Panc1 (cell line): ENCODE measurements around the gene FIBCD1. TPM values are rescaled to one million over a fixed set of nuclear protein-coding genes. Genes with fewer than 3 reads are reported as not detected.

Experiments used
- ATAC-seq: fragments of 200-7000 bp; cut with Tn5 transposase; 2 replicates; pipeline ENCODE4 v1.9.1; 2020; ENCODE audit warnings: mild to moderate bottlenecking, moderate library complexity
- BruUV-seq: library from RNA; stranded (reverse); fragments of 400-500 nt; replicated peaks from 2 replicates; lab custom pipeline; 2021; lab: Mats Ljungman, UMichigan
- CTCF ChIA-PET: fragments of 300-600 bp; sonication (Branson Sonifier 250); formaldehyde crosslinking; loops from one replicate; lab custom pipeline; 2022; ENCODE audit warnings: antibody characterized with exemption; lab: Charles Lee
- POLR2A ChIA-PET: fragments of 300-600 bp; sonication (Branson Sonifier 250); formaldehyde crosslinking; loops from one replicate; lab custom pipeline; 2022; ENCODE audit warnings: antibody characterized with exemption; lab: Charles Lee
- DNase-seq: peaks from one replicate; pipeline ENCODE4 v3.0.0-alpha.2; 2010; ENCODE audit warnings: low read depth, low spot score
- H3K27ac ChIP-seq: 2 replicates; pipeline ENCODE4 v1.5.1; 2011; ENCODE audit warnings: mild to moderate bottlenecking, low read length, inconsistent platforms
- H3K27me3 ChIP-seq: fragments of 200-500 bp; sonication (Bioruptor generic); 2 replicates; pipeline ENCODE4 v1.6.0; 2014; ENCODE audit warnings: low read length, inconsistent platforms; ENCODE audit not compliant: control insufficient read depth, insufficient read depth
- H3K36me3 ChIP-seq: fragments of 200-500 bp; sonication (Bioruptor generic); 2 replicates; pipeline ENCODE4 v1.5.1; 2014; ENCODE audit warnings: inconsistent platforms, mild to moderate bottlenecking, low read length, moderate library complexity; ENCODE audit not compliant: control insufficient read depth, insufficient read depth
- H3K4me1 ChIP-seq: 2 replicates; pipeline ENCODE4 v1.5.1; 2011; ENCODE audit warnings: inconsistent platforms, mild to moderate bottlenecking, low read length, moderate library complexity; ENCODE audit not compliant: control insufficient read depth, insufficient read depth
- H3K4me3 ChIP-seq, 2 experiments: 2 replicates each; pipeline ENCODE4 v1.5.1; 2011 to 2012; ENCODE audit warnings: low read depth in 2 of 2, low read length in 2 of 2, mild to moderate bottlenecking in 2 of 2, inconsistent platforms in 1 of 2, moderate library complexity in 1 of 2
- H3K9me3 ChIP-seq: fragments of 200-500 bp; sonication (Bioruptor generic); 2 replicates; pipeline ENCODE4 v1.5.1; 2014; ENCODE audit warnings: low read depth, mild to moderate bottlenecking, inconsistent platforms, low read length, moderate library complexity; ENCODE audit not compliant: control insufficient read depth, insufficient read depth
- POLR2AphosphoS5 ChIP-seq: IDR thresholded peaks from 2 replicates; pipeline ENCODE4 v1.6.1; 2012; ENCODE audit warnings: mild to moderate bottlenecking, low read depth, low read length, moderate library complexity
- SIN3A ChIP-seq: IDR thresholded peaks from 2 replicates; pipeline ENCODE4 v1.6.1; 2012; ENCODE audit warnings: low read depth, mild to moderate bottlenecking, low read length, moderate library complexity, borderline replicate concordance; ENCODE audit not compliant: insufficient read depth
- TCF7L2 ChIP-seq: IDR thresholded peaks from 2 replicates; pipeline ENCODE4 v1.6.1; 2011; ENCODE audit warnings: mild to moderate bottlenecking, low read depth, low read length, inconsistent platforms
- in situ Hi-C: cut with HindIII; loops from 2 replicates; pipeline ENCODE4 v1.10.0; 2016; ENCODE audit warnings: low sequenced_read_pairs, low pct_unique_long_range_greater_than_20kb
- intact Hi-C: fragments of 100-400 bp; cut with micrococcal nuclease; formaldehyde crosslinking; loops from one replicate; pipeline ENCODE4 v1.10.0; 2022; ENCODE audit not compliant: unreplicated experiment
- total RNA-seq: library from RNA; stranded (reverse); gene quantifications from one replicate; pipeline ENCODE4 v1.2.1, GENCODE V29; 2021; ENCODE audit not compliant: unreplicated experiment
- TF ChIP-seq, protein P1 (sequence below): fragments of 450-650 bp; IDR thresholded peaks from 2 replicates; pipeline ENCODE4 v1.5.1; 2017; ENCODE audit warnings: mild to moderate bottlenecking
- TF ChIP-seq, protein P2 (sequence below), 2 experiments: IDR thresholded peaks; 2 replicates each; pipeline ENCODE4 v1.6.1; 2011 to 2012; ENCODE audit warnings: low read depth in 2 of 2, control low read depth in 1 of 2, low read length in 1 of 2, mild to moderate bottlenecking in 1 of 2, moderate library complexity in 1 of 2; ENCODE audit not compliant: insufficient read depth in 1 of 2

Gene FIBCD1
- total RNA-seq, 1 experiment from 2014 or later = 16.3 TPM

DNA sequence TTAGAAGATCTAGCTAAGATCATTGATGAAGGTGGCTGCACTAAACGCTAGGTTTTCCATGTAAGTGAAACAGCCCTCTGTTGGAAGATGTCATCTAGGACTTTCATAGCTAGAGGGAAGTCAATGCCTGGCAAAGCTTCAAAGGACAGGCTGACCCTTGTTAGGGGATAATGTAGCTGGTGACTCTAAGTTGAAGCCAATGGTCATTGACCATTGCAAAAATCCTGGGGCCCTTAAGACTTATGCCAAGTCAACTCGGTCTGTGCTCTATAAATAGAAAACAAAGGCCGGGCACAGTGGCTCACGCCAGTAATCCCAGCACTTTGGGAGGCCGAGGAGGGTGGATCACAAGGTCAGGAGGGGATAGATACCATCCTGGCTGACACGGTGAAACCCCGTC is 26.6 kb upstream of the FIBCD1 start:
- in situ Hi-C loops = no loop called here
- Histone ChIP-seq H3K9me3 (no peaks in the 10 kb centered on the region), H3K4me3 (no peak overlapping the region), H3K4me1 (peaks cover 5% of the 10 kb centered on the region), H3K27ac (no peak overlapping the region), H3K27me3 (no peaks in the 10 kb centered on the region), H3K36me3 (no peaks in the 10 kb centered on the region)
- no TSS peak for BruUV-seq
- ChIA-PET CTCF (interaction anchor here (0.7 kb wide), 1 partner anchor 276 kb away, joined by 4 read pairs; no protein-coding TSS in a partner anchor), POLR2A (no interaction called here)
- DNase-seq (no peak), ATAC-seq (no peak)
- TF ChIP-seq, protein P1, sequence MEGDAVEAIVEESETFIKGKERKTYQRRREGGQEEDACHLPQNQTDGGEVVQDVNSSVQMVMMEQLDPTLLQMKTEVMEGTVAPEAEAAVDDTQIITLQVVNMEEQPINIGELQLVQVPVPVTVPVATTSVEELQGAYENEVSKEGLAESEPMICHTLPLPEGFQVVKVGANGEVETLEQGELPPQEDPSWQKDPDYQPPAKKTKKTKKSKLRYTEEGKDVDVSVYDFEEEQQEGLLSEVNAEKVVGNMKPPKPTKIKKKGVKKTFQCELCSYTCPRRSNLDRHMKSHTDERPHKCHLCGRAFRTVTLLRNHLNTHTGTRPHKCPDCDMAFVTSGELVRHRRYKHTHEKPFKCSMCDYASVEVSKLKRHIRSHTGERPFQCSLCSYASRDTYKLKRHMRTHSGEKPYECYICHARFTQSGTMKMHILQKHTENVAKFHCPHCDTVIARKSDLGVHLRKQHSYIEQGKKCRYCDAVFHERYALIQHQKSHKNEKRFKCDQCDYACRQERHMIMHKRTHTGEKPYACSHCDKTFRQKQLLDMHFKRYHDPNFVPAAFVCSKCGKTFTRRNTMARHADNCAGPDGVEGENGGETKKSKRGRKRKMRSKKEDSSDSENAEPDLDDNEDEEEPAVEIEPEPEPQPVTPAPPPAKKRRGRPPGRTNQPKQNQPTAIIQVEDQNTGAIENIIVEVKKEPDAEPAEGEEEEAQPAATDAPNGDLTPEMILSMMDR = no peak
- TF ChIP-seq POLR2AphosphoS5 (no peak), SIN3A (no peak), TCF7L2 (no peak)
- TF ChIP-seq, protein P2, sequence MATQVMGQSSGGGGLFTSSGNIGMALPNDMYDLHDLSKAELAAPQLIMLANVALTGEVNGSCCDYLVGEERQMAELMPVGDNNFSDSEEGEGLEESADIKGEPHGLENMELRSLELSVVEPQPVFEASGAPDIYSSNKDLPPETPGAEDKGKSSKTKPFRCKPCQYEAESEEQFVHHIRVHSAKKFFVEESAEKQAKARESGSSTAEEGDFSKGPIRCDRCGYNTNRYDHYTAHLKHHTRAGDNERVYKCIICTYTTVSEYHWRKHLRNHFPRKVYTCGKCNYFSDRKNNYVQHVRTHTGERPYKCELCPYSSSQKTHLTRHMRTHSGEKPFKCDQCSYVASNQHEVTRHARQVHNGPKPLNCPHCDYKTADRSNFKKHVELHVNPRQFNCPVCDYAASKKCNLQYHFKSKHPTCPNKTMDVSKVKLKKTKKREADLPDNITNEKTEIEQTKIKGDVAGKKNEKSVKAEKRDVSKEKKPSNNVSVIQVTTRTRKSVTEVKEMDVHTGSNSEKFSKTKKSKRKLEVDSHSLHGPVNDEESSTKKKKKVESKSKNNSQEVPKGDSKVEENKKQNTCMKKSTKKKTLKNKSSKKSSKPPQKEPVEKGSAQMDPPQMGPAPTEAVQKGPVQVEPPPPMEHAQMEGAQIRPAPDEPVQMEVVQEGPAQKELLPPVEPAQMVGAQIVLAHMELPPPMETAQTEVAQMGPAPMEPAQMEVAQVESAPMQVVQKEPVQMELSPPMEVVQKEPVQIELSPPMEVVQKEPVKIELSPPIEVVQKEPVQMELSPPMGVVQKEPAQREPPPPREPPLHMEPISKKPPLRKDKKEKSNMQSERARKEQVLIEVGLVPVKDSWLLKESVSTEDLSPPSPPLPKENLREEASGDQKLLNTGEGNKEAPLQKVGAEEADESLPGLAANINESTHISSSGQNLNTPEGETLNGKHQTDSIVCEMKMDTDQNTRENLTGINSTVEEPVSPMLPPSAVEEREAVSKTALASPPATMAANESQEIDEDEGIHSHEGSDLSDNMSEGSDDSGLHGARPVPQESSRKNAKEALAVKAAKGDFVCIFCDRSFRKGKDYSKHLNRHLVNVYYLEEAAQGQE (IDR thresholded peaks at IDR 0.05; ENCODE audit: insufficient read depth in 1 of 2, low read depth in 2 of 2, low read length in 1 of 2) = no peak
- intact Hi-C loops = no loop called here

- Histone ChIP-seq H3K27me3 (no peaks in the 10 kb centered on the region), H3K4me3 (no peak overlapping the region), H3K36me3 (no peaks in the 10 kb centered on the region), H3K27ac (no peak overlapping the region), H3K9me3 (no peaks in the 10 kb centered on the region), H3K4me1 (peaks cover 5% of the 10 kb centered on the region)
- ATAC-seq = no peak
- ChIA-PET POLR2A (no interaction called here), CTCF (no interaction called here)
- in situ Hi-C loops = no loop called here
- intact Hi-C loops = no loop called here
- BruUV-seq = no TSS peak
- DNase-seq = no peak
- no peak for TF ChIP-seq TCF7L2
- TF ChIP-seq, protein P2 (IDR thresholded peaks at IDR 0.05; ENCODE audit: insufficient read depth in 1 of 2, low read depth in 2 of 2, low read length in 1 of 2) = no peak
- TF ChIP-seq POLR2AphosphoS5 = no peak
- TF ChIP-seq, protein P1 = no peak
- no peak for TF ChIP-seq SIN3A
Measured at GRCh38 chr9:130963916-130964315, 24.9 kb upstream of the FIBCD1 start.
